Lower lobe of right lung (tissue), 2 donors: ENCODE results near the gene MRPS6. TPM values are rescaled to one million over a fixed set of nuclear protein-coding genes. Genes with fewer than 3 reads are reported as not detected.

ENCODE experiments used
- ATAC-seq, 2 donors: fragments of 200-7000 bp; cut with Tn5 transposase; one replicate each; pipeline ENCODE4 v1.9.1; 2020 to 2022; ENCODE audit warnings: mild to moderate bottlenecking in 2 of 2, moderate library complexity in 2 of 2
- DNase-seq: peaks from one replicate; pipeline ENCODE4 v3.0.0-alpha.2; 2020
- H3K27ac ChIP-seq: fragments of 200-600 bp; one replicate; pipeline ENCODE4 v1.8.0; 2022
- H3K27me3 ChIP-seq: fragments of 200-600 bp; one replicate; pipeline ENCODE4 v1.8.0; 2022; ENCODE audit warnings: low read depth
- H3K36me3 ChIP-seq: fragments of 200-600 bp; one replicate; pipeline ENCODE4 v1.8.0; 2022; ENCODE audit warnings: mild to moderate bottlenecking
- H3K4me1 ChIP-seq: fragments of 200-600 bp; one replicate; pipeline ENCODE4 v1.8.0; 2022
- H3K4me3 ChIP-seq: fragments of 200-600 bp; one replicate; pipeline ENCODE4 v1.8.0; 2022; ENCODE audit warnings: mild to moderate bottlenecking
- H3K9me3 ChIP-seq: fragments of 200-600 bp; one replicate; pipeline ENCODE4 v1.8.0; 2022
- CTCF ChIP-seq: fragments of 200-600 bp; IDR thresholded peaks from one replicate; pipeline ENCODE4 v1.8.0; 2022; ENCODE audit warnings: antibody characterized with exemption, mild to moderate bottlenecking
- intact Hi-C: fragments of 100-400 bp; cut with DNase I; formaldehyde crosslinking; loops from one replicate; pipeline ENCODE4 v1.11.0; 2022
- total RNA-seq: library from RNA; stranded (reverse); fragmentation: NEBNext Ultra II Directional; extraction: Animal tissue kit (Norgen Biotek cat#: 25700); gene quantifications from one replicate; pipeline ENCODE4 v1.2.1, GENCODE V29; 2021
- donor health status: DM: no; HTN: yes; CAD: no; lungs with severe emphysema.

The MRPS6 gene
- total RNA-seq, 1 donor from 2014 or later: 44.5 TPM

- TF ChIP-seq CTCF: no peak
- no peak for DNase-seq
- intact Hi-C loops: no loop called here
- H3K4me3 ChIP-seq: no peak overlapping the region
- no peaks in the 10 kb centered on the region for H3K27me3 ChIP-seq
- H3K9me3 ChIP-seq: no peaks in the 10 kb centered on the region
- ATAC-seq: no peak
- no peak overlapping the region for H3K27ac ChIP-seq
- peaks cover 21% of the 10 kb centered on the region for H3K4me1 ChIP-seq
- peaks cover 14% of the 10 kb centered on the region for H3K36me3 ChIP-seq
These were observed 19.0 kb downstream of the MRPS6 start for GRCh38 chr21:34092262-34092921.

DNA sequence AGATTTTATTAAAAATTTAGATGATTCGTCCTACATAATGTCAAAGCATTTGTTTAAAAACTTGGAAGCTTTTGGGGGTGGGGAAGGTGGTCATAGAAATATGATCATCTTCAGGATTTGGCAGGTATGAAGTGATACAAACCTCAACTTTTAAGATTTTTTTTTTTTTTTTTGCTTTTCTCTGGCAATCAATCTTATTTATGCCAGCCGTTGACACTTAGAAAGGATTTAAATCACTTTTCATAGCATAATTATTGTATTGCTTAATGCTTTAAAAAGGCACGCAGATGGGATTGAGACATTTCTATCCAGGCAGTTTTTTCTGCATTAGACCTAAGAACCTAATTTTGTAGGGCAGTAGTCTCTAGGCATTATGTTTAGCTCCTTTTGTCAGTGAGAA lies 19.7 kb downstream of the MRPS6 start:
- Histone ChIP-seq H3K4me3 (no peak overlapping the region), H3K27me3 (no peaks in the 10 kb centered on the region), H3K36me3 (peaks cover 14% of the 10 kb centered on the region), H3K4me1 (peaks cover 21% of the 10 kb centered on the region), H3K9me3 (no peaks in the 10 kb centered on the region), H3K27ac (no peak overlapping the region)
- DNase-seq (no peak), ATAC-seq (no peak)
- TF ChIP-seq CTCF: no peak
- intact Hi-C loops: no loop called here

- Histone ChIP-seq H3K36me3 (peaks cover 14% of the 10 kb centered on the region), H3K27ac (no peak overlapping the region), H3K27me3 (no peaks in the 10 kb centered on the region), H3K4me1 (peaks cover 11% of the 10 kb centered on the region), H3K9me3 (no peaks in the 10 kb centered on the region), H3K4me3 (no peak overlapping the region)
- TF ChIP-seq CTCF: no peak
- ATAC-seq (no peak), DNase-seq (no peak)
- intact Hi-C loops: no loop called here
These were observed 21.6 kb downstream of the MRPS6 start for GRCh38 chr21:34094949-34095348.

GRCh38 chr21:34097442-34097841 lies 24.1 kb downstream of the MRPS6 start:
- no peak for TF ChIP-seq CTCF
- H3K9me3 ChIP-seq: no peaks in the 10 kb centered on the region
- no peak overlapping the region for H3K27ac ChIP-seq
- H3K4me3 ChIP-seq: no peak overlapping the region
- DNase-seq: no peak
- peaks cover 14% of the 10 kb centered on the region for H3K36me3 ChIP-seq
- no peak for ATAC-seq
- intact Hi-C loops: no loop called here
- H3K4me1 ChIP-seq: no peaks in the 10 kb centered on the region
- H3K27me3 ChIP-seq: no peaks in the 10 kb centered on the region

GRCh38 chr21:34100337-34100736 lies 27.0 kb downstream of the MRPS6 start:
- no peak overlapping the region for H3K4me3 ChIP-seq
- no peak for DNase-seq
- no peaks in the 10 kb centered on the region for H3K27me3 ChIP-seq
- intact Hi-C loops: no loop called here
- peaks cover 8% of the 10 kb centered on the region for H3K36me3 ChIP-seq
- no peak for TF ChIP-seq CTCF
- no peaks in the 10 kb centered on the region for H3K4me1 ChIP-seq
- no peak for ATAC-seq
- no peak overlapping the region for H3K27ac ChIP-seq
- no peaks in the 10 kb centered on the region for H3K9me3 ChIP-seq
